ENCODE results near the gene IBTK. TPM values are rescaled to one million over a fixed set of nuclear protein-coding genes. Genes with fewer than 3 reads are reported as not detected.
A peak's percentile ranks its signal among the peaks of the same experiment; 100 is the strongest.
"Not testable (repeated sequence)": the region's sequence is repeated elsewhere in the genome, so short reads cannot be mapped to it uniquely, and the experiment has no call there.

The IBTK gene
- total RNA-seq, 1 donor from 2014 or later, result 43.1 TPM

- H3K27me3 Mint-ChIP-seq, result no peaks in the 10 kb centered on the region
- DNase-seq (ENCODE audit: extremely low spot score, unreplicated experiment), result no peak
- H3K4me3 Mint-ChIP-seq, result no peak overlapping the region
- H3K4me1 Mint-ChIP-seq (ENCODE audit: unreplicated experiment), result no peaks in the 10 kb centered on the region
- no peak for TF ChIP-seq CTCF (conservative IDR thresholded peaks at IDR 0.05)
- no peak overlapping the region for H3K27ac Mint-ChIP-seq
- no peaks in the 10 kb centered on the region for H3K36me3 Mint-ChIP-seq
- H3K9me3 Mint-ChIP-seq, result no peaks in the 10 kb centered on the region
Measured at GRCh38 chr6:82260997-82261732, 13.6 kb upstream of the IBTK start.

GRCh38 chr6:82259389-82259788, 11.8 kb upstream of the IBTK start:
- H3K27ac Mint-ChIP-seq, result no peak overlapping the region

GRCh38 chr6:82257088-82257774, 9.7 kb upstream of the IBTK start:
- TF ChIP-seq CTCF (conservative IDR thresholded peaks at IDR 0.05), result no peak
- no peak for DNase-seq (ENCODE audit: extremely low spot score, unreplicated experiment)
- no peak overlapping the region for H3K4me3 Mint-ChIP-seq
- no peak overlapping the region for H3K27ac Mint-ChIP-seq
- H3K4me1 Mint-ChIP-seq (ENCODE audit: unreplicated experiment), result no peaks in the 10 kb centered on the region
- no peaks in the 10 kb centered on the region for H3K9me3 Mint-ChIP-seq
- no peaks in the 10 kb centered on the region for H3K36me3 Mint-ChIP-seq
- H3K27me3 Mint-ChIP-seq, result no peaks in the 10 kb centered on the region

More at GRCh38 chr6:82259389-82259788, 11.8 kb upstream of the IBTK start:
- no peak for TF ChIP-seq CTCF (conservative IDR thresholded peaks at IDR 0.05)
- no peak overlapping the region for H3K4me3 Mint-ChIP-seq
- H3K36me3 Mint-ChIP-seq, result no peaks in the 10 kb centered on the region
- DNase-seq (ENCODE audit: extremely low spot score, unreplicated experiment), result no peak
- H3K4me1 Mint-ChIP-seq (ENCODE audit: unreplicated experiment), result no peaks in the 10 kb centered on the region
- H3K27me3 Mint-ChIP-seq, result no peaks in the 10 kb centered on the region
- H3K9me3 Mint-ChIP-seq, result no peaks in the 10 kb centered on the region

GRCh38 chr6:82254722-82255121, 7.2 kb upstream of the IBTK start:
- DNase-seq (ENCODE audit: extremely low spot score, unreplicated experiment); H3K4me1 Mint-ChIP-seq (ENCODE audit: unreplicated experiment); H3K4me3 Mint-ChIP-seq; H3K9me3 Mint-ChIP-seq; H3K27me3 Mint-ChIP-seq; H3K36me3 Mint-ChIP-seq; H3K27ac Mint-ChIP-seq: not testable (repeated sequence)

- no peaks in the 10 kb centered on the region for H3K9me3 Mint-ChIP-seq
- no peaks in the 10 kb centered on the region for H3K27me3 Mint-ChIP-seq
- H3K36me3 Mint-ChIP-seq, result peaks cover 2% of the 10 kb centered on the region
- TF ChIP-seq CTCF (conservative IDR thresholded peaks at IDR 0.05), result peak; percentile 77
- H3K27ac Mint-ChIP-seq, result no peak overlapping the region
- peaks cover 8% of the 10 kb centered on the region for H3K4me1 Mint-ChIP-seq (ENCODE audit: unreplicated experiment)
- H3K4me3 Mint-ChIP-seq, result no peak overlapping the region
- no peak for DNase-seq (ENCODE audit: extremely low spot score, unreplicated experiment)
Measured at GRCh38 chr6:82251942-82252341, 4.4 kb upstream of the IBTK start.
